GF-D8 (cell line): ENCODE results near the gene PRODH.
"Not testable (repeated sequence)": the region's sequence is repeated elsewhere in the genome, so short reads cannot be mapped to it uniquely, and the experiment has no call there.

Experiments used
- DNase-seq: peaks from one replicate; lab custom pipeline; 2025; lab: John Stamatoyannopoulos, UW

PRODH gene

DNA sequence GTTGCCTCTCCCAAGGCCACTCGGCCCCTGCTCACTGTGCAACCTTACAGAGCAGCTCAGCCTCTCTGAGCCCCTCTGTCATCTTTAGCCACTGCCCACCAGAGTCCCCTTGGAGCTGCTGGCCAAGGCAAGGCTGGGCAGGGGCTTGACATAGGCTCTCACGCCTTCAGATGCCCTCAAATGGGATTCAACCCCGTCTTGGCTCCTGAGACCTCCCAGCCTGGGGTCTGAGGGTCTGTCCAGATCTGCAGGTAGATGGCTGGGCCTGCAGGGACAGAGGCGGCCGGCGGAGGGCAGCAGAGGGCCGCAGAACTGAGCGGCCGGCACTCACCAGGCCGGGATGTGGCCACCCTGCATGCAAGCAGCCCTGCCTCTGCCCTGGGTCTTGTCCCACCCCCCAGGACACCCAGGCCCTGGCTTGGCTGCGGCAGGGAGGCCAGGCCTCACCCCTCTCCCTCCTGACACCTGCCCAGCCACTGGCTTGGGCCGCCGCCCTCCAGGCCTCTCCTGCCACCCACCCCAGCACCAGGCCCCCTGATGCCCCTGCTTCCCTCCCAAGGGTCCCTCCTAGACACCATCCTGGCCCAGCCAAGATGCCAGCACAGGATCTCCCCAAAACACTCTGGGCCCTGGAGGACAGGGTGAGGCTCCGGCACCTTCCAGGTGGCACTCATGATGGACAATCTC is 18.4 kb upstream of the PRODH start:
- DNase-seq: not testable (repeated sequence)

DNA sequence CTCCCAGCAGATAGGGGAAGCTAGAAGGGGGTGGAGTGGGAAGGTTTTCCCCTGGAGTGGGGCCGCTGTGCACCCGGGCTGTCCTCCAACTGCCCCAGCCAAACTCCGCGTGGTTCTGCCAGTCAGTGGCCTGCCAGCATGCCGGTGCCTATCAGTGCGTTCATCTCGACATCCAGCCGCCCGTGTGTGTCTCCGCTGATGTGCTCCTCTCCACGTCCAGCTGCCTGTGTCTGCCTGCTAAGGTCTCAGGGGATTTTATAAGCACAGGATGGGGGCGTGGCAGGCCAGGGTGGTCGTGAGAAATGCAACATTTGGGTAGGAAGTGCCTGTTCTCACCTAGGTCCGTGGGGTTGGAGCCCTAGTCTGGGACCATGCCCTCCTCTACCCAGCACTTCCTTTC is 17.0 kb upstream of the PRODH start:
- not testable (repeated sequence) for DNase-seq

DNA sequence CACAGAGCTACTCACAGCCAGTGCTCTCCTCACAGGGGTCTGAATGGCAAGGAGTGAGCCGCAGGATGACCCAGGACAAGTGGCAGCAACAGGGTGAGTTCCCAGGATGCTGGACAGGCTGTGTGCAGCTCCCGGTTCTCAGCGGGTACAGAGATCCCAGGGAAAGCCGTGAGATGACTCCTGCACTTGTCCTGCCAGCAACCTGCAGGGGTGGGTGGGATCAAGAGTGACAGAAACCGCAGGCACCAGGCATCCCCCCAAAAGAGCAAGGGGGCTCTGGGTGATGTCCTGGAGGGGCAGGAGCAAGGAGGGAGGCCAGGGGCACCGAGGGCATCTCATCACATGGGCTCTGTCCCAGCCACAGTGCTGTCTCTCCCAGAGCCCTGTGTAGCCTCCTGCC is 15.9 kb upstream of the PRODH start:
- DNase-seq: no peak

DNA sequence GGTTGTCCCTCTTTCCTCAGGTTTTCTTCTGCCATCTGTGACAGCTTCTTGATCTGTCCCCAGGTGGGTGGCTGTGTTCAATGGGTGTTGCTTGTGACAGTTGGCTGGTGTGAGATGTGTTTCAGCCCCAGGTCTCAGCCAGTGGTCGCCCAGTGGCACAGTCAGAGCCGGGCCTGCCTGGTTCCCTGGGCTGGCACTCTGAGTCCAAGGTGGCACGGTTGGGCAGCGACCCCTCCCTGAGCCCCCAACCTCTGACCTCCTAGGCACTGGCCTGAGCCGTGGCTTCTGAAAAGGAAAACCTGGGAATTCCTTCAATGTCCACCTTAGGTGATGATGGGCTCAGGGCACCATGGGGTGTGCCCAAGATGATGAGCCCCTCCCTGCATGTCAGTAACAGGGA is 14.0 kb upstream of the PRODH start:
- DNase-seq: no peak

DNA sequence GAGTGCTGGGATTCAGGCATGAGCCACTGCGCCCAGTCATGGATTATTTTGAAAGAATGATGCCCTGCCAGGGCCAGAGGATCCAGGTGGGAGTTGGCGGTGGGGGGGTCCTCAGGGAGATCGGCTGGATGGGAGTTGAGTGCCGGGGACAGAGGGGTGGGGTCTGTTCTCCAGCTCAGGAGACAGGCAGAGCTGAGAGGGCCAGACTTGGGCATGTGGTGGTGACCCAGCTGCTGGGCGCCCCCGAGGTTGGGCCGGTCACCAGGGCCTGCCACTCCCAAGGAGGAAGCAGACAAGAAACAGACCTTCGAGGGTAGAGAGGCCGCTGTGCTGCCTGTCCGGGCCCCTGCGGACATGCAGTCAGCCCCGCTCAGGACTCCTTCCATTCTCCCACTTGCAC is 11.8 kb upstream of the PRODH start:
- DNase-seq: no peak

DNA sequence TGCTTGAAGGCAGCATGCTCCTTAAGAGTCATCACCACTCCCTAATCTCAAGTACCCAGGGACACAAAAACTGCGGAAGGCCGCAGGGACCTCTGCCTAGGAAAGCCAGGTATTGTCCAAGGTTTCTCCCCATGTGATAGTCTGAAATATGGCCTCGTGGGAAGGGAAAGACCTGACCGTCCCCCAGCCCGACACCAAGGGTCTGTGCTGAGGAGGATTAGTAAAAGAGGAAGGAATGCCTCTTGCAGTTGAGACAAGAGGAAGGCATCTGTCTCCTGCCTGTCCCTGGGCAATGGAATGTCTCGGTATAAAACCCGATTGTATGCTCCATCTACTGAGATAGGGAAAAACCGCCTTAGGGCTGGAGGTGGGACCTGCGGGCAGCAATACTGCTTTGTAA is 11.0 kb upstream of the PRODH start:
- not testable (repeated sequence) for DNase-seq

DNA sequence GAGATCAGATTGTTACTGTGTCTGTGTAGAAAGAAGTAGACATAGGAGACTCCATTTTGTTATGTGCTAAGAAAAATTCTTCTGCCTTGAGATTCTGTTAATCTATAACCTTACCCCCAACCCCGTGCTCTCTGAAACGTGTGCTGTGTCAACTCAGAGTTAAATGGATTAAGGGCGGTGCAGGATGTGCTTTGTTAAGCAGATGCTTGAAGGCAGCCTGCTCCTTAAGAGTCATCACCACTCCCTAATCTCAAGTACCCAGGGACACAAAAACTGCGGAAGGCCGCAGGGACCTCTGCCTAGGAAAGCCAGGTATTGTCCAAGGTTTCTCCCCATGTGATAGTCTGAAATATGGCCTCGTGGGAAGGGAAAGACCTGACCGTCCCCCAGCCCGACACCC is 2.6 kb upstream of the PRODH start:
- DNase-seq: not testable (repeated sequence)

DNA sequence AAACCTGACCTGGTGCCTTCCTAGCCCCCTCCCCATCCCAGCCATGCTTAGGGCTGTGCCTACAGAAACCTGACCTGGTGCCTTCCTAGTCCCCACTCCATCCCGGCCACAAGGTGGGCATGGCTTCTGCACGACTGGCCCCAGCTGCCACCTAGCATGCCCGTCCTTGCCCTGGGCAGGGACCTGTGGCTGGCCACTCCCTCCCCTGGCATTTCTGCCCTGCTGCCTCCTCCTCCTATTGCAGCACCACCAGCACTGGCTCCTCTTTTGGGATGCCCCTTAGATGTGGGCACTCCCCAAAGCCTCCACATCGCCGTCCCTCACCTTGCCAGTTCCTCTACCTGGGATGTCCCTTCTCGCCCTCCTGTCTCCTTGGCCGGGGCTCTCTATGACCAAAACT is 1.4 kb downstream of the PRODH start:
- not testable (repeated sequence) for DNase-seq

DNA sequence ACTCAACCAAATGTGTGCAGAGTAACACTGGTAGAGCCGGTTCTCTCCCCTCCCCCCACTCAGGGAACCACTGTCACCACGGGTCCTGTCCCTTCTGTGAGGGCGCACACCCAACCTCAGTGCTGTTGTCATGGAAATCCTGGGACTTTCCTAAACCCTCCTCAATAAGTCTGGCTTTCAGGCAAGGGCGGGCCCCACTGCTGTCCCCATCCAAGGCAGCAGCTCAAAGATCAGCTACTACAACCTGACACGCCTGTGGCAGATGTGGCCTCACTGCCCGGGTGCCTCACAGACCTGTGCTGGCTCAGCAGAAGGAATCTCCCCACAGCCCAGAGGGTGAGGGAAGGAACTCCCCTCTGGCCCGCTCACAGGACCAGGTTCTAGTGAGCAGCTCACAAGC is 2.2 kb downstream of the PRODH start:
- no peak for DNase-seq

DNA sequence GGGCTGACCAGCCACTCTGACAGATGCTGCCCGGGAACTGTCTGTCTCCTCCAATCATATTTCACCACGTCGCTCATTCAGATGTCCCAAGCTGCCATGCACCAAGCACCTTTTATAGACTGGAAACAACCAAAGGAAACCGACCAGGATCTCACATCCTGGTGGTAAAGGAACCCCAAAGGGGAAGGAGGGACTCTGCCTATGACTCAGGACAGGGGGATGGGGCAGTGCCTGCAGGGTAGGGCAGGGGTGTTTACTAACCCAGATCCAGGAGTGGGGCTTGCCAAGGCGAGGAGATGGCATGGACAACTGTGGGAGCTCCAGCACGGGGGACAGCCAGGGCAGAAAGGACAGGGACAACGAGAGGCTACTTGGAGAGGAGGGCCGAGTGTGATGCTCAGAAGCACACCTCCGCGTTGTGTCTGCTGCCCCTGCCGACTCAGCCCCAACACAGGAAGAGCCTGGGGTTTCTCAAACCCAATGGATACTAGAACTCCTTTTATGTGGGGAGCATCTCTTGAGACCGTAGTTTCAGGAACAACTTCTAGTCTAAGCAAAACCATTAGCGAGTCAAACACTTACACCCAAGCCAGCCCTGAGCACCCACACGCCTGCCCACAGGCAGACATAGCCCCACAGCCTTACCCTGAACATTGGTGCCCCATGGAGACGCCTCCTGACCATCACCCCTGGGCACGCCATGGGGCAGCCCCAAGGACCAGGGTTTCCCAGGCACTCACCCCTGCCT is 4.0 kb downstream of the PRODH start:
- DNase-seq: no peak

DNA sequence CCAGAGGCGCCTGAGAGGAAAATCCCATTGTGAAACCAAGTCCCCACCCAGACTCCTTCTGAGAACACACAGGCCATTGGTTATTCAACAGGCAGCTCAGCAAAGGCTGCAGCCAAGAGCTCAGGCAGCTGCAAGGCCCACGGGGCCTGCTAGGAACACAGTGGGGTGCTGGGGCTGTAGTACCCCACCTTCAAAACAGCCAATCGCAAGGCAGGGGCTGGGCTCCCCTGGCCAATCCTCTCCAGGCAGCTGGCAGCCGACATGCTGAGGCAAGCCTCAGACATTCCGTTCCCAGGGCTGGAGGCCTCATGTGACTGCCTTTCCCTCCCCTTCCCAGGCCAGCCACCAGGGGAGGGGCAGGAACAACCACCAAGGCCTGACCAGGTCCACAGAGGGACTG is 6.6 kb downstream of the PRODH start:
- DNase-seq: no peak

DNA sequence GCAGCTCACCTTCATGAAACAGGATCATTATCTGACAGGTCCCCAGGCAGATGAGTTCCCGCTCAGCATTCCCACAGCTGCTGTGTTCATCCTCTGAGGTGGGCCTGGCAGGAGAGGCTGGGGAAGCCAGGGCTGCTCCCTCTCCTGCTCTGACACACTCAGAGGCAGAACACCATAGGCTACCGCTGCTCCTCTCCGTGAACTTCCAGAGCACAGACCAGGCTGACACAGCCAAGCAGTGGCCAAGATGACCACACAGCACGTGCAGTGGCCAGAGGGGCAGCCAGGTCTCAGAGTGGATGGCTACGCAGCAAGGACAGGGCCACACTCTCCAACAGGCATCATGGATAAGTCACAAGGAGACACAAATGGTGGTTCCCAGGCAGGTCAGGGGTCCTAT is 8.5 kb downstream of the PRODH start:
- DNase-seq: no peak

DNA sequence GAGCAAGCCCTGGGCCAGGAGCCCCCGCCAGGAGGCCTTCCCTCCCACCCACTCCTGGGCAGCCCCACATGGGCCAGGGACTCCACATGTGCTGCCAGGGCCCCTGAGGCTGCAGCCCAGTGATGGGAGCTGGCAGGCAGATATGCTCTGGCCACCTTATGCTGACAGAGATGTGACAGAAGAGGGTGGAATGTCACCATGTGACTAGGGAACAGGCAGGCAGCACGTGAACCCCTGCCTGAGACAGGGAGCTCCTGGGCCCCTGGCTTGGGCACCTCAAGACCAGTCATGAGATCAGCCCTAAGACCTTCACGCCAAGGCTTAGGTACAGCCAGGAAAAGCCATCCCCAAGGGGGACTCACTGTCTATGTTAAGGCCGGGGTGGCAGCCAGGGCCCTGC is 9.1 kb downstream of the PRODH start:
- DNase-seq: no peak

DNA sequence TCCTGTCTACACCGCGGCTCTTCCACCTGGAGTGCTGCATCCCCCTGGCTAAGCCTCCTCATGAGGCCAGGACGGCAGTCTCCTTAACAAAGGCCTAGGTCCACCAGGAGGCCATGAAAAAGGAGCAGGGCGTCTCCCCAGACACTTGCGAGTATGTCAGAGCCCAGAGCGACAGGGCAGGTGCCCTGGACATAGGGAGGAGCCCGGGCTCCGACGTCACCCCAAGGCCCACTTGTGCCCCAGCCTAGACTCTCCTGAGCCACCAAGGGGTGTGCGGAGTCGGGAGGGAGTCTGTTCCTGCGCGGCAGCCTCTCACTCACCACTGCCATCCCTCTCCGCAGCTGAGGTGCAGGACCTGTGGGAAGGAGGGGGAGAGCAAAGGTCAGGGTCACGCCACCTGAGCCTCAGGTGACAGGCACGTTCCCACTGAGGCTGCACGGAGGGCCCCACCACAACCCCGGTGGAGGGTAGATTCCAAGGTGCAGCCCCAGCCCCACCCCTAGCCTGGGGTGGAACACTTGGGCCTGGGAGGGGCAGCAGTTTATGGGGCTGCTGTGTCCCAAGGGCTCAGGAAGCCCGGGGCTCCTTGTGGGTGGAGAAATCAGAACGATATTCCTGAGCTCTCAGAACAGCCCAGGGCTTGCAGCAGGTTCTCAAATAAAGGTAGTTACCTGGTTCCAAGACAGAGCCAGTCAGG is 10.6 kb downstream of the PRODH start:
- no peak for DNase-seq

DNA sequence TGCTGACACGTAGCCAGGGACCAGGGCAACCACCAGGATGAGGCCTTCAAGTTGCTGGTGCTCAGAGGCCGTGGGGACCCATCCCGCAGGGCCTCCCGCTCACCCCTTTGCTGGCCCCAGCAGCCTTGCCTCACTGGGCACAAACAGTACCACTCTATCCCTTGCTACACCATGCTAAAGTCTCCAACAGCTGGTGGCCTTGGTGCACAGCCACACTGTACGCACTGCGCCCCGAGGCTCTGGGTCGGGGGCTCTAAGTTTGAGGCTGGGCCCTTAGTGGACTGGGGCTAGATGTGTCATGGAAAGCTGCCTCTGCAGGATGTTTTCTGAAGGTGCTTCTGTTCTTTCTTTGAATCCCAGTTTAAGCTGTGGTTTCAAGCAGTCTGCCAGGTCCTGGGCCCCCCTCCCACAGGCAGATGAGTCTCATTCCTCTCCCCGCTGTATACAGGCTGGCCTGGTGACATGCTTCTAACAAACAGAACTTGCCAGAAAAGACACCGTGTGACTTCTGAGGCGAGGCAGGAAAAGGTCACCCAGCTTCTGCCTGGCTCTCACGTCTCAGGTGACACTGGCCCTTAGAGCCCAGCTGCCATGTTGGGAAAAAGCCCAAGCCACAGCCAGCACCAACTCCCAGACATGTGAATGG is 15.7 kb downstream of the PRODH start:
- DNase-seq: not testable (repeated sequence)

DNA sequence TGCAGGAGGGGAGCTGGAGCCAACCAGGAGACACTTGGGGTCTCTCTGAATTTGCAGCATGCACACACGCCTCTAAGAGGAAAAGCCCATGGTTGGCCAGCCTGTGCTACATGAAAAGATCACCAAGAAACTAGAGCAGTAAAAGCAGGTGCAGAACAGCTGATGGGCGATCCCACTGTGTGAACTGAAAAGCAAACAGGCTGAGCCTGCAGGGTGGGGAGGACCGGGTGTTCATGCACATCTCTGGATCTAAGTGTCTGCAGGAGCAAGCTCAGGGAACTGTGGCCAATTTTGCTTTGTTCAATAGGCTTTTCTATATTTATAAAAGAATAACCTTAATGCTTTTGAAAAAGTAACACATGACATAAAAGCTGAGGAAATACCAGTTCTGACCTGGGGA is 18.3 kb downstream of the PRODH start:
- not testable (repeated sequence) for DNase-seq

DNA sequence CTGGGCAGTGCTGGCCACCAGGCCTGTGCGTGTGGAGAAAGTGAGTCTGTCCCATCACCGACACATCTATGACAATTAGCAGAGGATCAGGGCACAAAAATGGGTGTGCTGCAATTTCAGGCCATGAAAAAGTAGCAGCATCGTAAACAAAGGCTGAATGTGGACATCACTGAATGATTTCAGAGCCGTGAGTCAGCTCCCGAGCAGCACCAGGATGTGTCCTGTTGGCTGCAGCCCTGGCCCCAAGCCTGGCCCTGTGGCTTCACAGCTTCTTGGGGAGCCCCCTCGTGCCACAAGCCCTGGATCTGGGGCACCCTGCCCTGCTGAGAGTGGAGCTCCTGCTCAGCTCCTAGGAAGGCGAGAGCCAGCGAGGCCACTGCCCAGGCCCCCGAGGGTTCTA is 20.5 kb downstream of the PRODH start:
- not testable (repeated sequence) for DNase-seq

DNA sequence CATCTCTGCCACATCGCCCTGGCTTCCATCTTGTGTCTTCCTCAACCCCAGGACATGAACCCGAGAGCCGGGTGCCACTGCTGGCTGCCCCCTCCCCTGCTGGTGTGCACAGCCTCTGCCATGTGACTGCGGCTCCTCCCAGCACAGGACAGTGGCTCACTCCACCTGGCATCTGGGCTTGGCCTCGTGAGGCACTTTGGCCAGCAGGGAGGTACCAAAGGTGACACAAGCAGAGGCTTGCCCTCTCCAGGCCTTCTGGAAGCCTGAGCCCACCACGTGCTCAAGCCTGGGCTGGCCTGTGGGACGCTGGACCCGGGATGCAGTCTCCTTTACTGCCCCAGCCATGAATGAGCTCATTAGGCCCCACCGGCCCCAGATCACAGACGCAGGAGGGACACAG is 21.5 kb downstream of the PRODH start:
- DNase-seq: not testable (repeated sequence)

DNA sequence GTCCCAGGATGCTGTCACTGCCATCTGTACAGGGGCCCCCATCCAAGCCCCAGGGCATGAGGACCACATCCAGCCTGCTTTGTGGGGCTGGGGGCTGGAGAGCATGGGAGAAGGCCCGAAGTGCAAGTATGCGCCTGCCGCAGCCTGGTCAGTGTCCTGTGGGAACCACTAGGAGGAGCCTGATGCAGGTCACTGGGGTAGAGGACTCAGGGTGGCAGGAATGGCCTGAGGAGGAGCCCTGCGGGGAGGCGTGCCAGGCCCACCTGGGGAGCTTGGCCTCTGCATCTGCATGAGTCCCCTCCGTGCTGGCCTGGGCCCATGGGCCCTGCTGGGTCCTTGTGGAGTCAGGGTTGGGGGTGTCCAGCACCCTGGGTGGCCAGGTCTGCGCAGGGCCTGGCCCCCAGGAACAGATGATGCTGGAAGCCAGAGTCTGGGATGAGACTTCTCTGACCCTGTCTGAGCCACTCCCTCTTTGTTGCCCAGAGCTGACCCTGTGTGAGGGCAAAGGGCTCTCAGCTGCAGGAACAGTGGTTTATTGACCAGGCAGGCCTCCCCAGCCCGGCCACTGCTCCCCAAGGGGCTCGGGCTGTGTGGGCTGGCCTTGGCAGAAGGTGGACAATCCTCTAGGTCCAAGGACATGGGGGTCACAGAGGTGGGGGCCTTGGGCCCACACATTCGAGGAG is 23.7 kb downstream of the PRODH start:
- DNase-seq: not testable (repeated sequence)

DNA sequence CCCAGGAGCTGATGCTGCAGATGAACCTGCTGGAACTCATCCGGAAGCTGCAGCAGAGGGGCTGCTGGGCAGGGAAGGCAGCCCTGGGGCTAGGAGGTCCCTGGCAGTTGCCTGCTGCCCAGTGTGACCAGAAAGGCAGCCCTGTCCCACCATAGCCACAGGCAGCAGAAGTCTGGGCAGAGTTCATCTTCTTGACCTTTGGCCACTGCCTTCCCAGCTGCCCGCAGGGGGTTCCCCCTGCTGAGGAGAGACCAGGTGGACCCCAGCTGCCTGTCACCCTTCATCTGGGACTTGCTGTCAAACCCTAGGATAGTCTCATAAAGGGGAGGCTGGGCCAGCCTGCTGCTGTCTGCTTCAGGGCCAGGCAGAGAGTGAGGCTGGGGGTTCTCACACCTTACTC is 24.6 kb downstream of the PRODH start:
- not testable (repeated sequence) for DNase-seq

DNA sequence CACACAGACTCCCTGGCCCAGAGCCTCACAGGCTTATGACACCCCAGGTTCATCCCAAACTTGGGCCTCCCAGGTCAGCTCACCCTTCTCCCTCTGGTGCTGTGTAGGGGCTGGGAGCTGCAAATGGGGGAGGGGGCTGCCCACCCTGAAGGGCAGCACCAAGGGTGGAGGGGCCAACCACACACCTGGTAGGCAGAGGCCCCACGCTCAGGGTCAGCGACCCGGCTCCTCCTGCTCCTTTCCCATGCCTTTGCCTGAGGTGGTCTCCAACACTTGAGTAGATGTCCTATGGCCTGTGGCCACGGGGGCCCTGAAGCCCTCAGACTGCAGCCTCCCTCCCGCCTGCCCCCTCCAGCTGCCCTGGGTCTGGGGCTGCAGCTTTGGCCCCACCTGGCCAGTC is 26.5 kb downstream of the PRODH start:
- no peak for DNase-seq

DNA sequence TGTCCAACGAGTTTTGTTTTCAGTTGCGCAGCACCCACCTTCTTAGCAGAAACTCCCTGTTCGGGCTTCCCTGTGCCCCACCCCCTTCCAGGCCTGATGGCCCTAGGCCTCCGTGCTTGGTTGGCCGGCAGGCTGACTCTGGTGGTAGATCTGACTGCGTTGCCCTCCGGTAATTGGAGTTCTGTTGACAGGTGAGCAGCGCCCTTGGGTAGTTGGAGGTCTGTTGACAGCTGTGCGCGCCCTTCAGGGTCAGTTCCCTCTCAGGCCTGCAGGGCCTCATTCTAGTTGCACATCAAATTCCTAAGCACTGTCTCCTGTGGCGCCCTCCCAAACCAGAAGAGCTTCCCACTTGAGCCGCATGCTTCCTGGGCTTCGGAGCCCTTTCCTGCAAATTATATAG is 29.2 kb downstream of the PRODH start:
- DNase-seq: no peak
